A549 (cell line): ENCODE measurements around the gene TMPRSS4.

Experiments
- BCL3 ChIP-seq: fragments of >200 bp; sonication (Bioruptor Twin); formaldehyde crosslinking; IDR thresholded peaks from 3 replicates; pipeline ENCODE4 v1.6.1; 2016
- CBX2 ChIP-seq: fragments of 200-600 bp; sonication (generic); IDR thresholded peaks from 2 replicates; pipeline ENCODE4 v1.6.1; 2016; ENCODE audit warnings: low read depth, mild to moderate bottlenecking, borderline replicate concordance
- CEBPB ChIP-seq, 2 experiments: fragments of >200 bp in 1 of 2; sonication (Bioruptor Twin) in 1 of 2; formaldehyde crosslinking in 1 of 2; IDR thresholded peaks; 2 replicates each; pipeline ENCODE4 v1.6.1; 2012 to 2016
- CTCF ChIP-seq: fragments of >200 bp; sonication (Bioruptor Twin); formaldehyde crosslinking; IDR thresholded peaks from 3 replicates; pipeline ENCODE4 v1.5.1; 2016
- EP300 ChIP-seq, 2 experiments: fragments of >200 bp; sonication (Bioruptor Twin); formaldehyde crosslinking; IDR thresholded peaks; 2 replicates in 1 of 2; 3 replicates in 1 of 2; pipeline ENCODE4 v1.6.1; 2016 to 2017
- FOSL2 ChIP-seq, 2 experiments: fragments of 450-650 bp in 1 of 2; fragments of >200 bp in 1 of 2; sonication (Bioruptor Twin) in 1 of 2; formaldehyde crosslinking; IDR thresholded peaks; 2 replicates each; pipeline versions ENCODE4 v1.5.0 to v1.6.1; 2016 to 2020; ENCODE audit warnings: mild to moderate bottlenecking in 1 of 2, moderate library complexity in 1 of 2
- HEYL ChIP-seq: fragments of 250-450 bp; sonication (Bioruptor Pico); IDR thresholded peaks from 2 replicates; pipeline ENCODE4 v1.8.0; 2021; ENCODE audit warnings: mild to moderate bottlenecking, moderate library complexity
- MAFK ChIP-seq: fragments of 450-650 bp; IDR thresholded peaks from 2 replicates; pipeline ENCODE4 v1.6.1; 2014; ENCODE audit not compliant: partially characterized antibody
- POLR2A ChIP-seq: IDR thresholded peaks from 2 replicates; pipeline ENCODE4 v1.6.1; 2012; ENCODE audit warnings: mild to moderate bottlenecking, low read length
- REST ChIP-seq: fragments of 200-600 bp; sonication (generic); IDR thresholded peaks from 2 replicates; pipeline ENCODE4 v1.6.1; 2016; ENCODE audit warnings: antibody characterized with exemption, mild to moderate bottlenecking, moderate library complexity
- SMC3 ChIP-seq: fragments of >200 bp; sonication (Bioruptor Twin); formaldehyde crosslinking; IDR thresholded peaks from 3 replicates; pipeline ENCODE4 v1.6.1; 2018; ENCODE audit warnings: inconsistent platforms

- no peak for TF ChIP-seq CTCF
- TF ChIP-seq EP300 (IDR thresholded peaks at IDR 0.05): no peak
- TF ChIP-seq REST: no peak
- TF ChIP-seq POLR2A: no peak
- no peak for TF ChIP-seq MAFK
- TF ChIP-seq SMC3: no peak
- no peak for TF ChIP-seq HEYL
- no peak for TF ChIP-seq CEBPB (IDR thresholded peaks at IDR 0.05)
- TF ChIP-seq BCL3: no peak
- no peak for TF ChIP-seq FOSL2 (IDR thresholded peaks at IDR 0.05)
- no peak for TF ChIP-seq FOSL2 (CRISPR knock-in tag; IDR thresholded peaks at IDR 0.05)
- no peak for TF ChIP-seq CBX2
These were observed 8.5 kb upstream of the TMPRSS4 start for GRCh38 chr11:118068206-118068944.
